SU-DHL-6 (cell line): ENCODE measurements around the gene STIL.

Experiments used
- H2AFZ ChIP-seq: fragments of 200-600 bp; sonication (generic); 2 replicates; pipeline ENCODE4 v1.6.1; 2014; ENCODE audit warnings: low read depth, mild to moderate bottlenecking, moderate library complexity, mixed read lengths, antibody characterized with exemption, low read length; ENCODE audit not compliant: severe bottlenecking
- H3F3A ChIP-seq: fragments of 200-600 bp; shearing (Covaris generic); 2 replicates; pipeline ENCODE4 v1.6.0; 2016; ENCODE audit warnings: antibody characterized with exemption, mild to moderate bottlenecking; ENCODE audit not compliant: insufficient read depth
- H3K27ac ChIP-seq: fragments of 200-600 bp; sonication (generic); 2 replicates; pipeline ENCODE4 v1.5.1; 2016; ENCODE audit warnings: low read depth, mild to moderate bottlenecking, low read length, moderate library complexity, mixed read lengths
- H3K27me3 ChIP-seq: fragments of 200-600 bp; sonication (generic), shearing (Covaris generic); 2 replicates; pipeline ENCODE4 v1.6.0; 2014; ENCODE audit warnings: mild to moderate bottlenecking, low read length
- H3K36me3 ChIP-seq: fragments of 200-600 bp; sonication (generic); 2 replicates; pipeline ENCODE4 v1.6.1; 2014; ENCODE audit warnings: mild to moderate bottlenecking, low read length, mixed read lengths
- H3K4me2 ChIP-seq: fragments of 300-600, 200-600 bp; shearing (Covaris generic), sonication (generic); 2 replicates; pipeline ENCODE4 v1.6.0; 2014; ENCODE audit warnings: low read length, low read depth, mild to moderate bottlenecking; ENCODE audit not compliant: poor library complexity, severe bottlenecking
- H3K4me3 ChIP-seq: fragments of 200-600 bp; sonication (generic); 2 replicates; pipeline ENCODE4 v1.5.1; 2014; ENCODE audit warnings: antibody characterized with exemption, low read length, mild to moderate bottlenecking, mixed read lengths; ENCODE audit not compliant: insufficient read depth, poor library complexity, severe bottlenecking
- H3K79me2 ChIP-seq: fragments of 200-600 bp; sonication (generic); 2 replicates; pipeline ENCODE4 v1.6.1; 2014; ENCODE audit warnings: mild to moderate bottlenecking, low read length, moderate library complexity; ENCODE audit not compliant: insufficient read depth
- H3K9ac ChIP-seq: fragments of 200-600 bp; sonication (generic); 2 replicates; pipeline ENCODE4 v1.7.0; 2014; ENCODE audit warnings: mild to moderate bottlenecking, low read length
- H3K9me2 ChIP-seq: fragments of 200-600 bp; sonication (generic); replicated peaks from 2 replicates; pipeline ENCODE4 v1.6.1; 2014; ENCODE audit warnings: low read length; ENCODE audit not compliant: insufficient read depth
- H3K9me3 ChIP-seq: fragments of 200-600 bp; sonication (generic); 2 replicates; pipeline ENCODE4 v1.6.1; 2014; ENCODE audit warnings: low read length, mixed read lengths; ENCODE audit not compliant: insufficient read depth
- H4K20me1 ChIP-seq: fragments of 200-600 bp; sonication (generic); 2 replicates; pipeline ENCODE4 v1.6.1; 2014; ENCODE audit warnings: low read depth, mild to moderate bottlenecking, antibody characterized with exemption, low read length, moderate library complexity, mixed read lengths
- EZH2phosphoT487 ChIP-seq: fragments of 200-600 bp; sonication (generic), shearing (Covaris generic); conservative IDR thresholded peaks from 2 replicates; pipeline ENCODE4 v1.6.1; 2018; ENCODE audit warnings: mild to moderate bottlenecking, antibody characterized with exemption, low read length, moderate library complexity, mixed read lengths
- TF ChIP-seq, protein P1 (sequence below): fragments of 200-600 bp; sonication (generic); IDR thresholded peaks from one replicate; pipeline ENCODE4 v1.5.1; 2017; ENCODE audit warnings: antibody characterized with exemption, mild to moderate bottlenecking, low read length, moderate library complexity; ENCODE audit not compliant: insufficient read depth, poor library complexity, severe bottlenecking

STIL gene

DNA sequence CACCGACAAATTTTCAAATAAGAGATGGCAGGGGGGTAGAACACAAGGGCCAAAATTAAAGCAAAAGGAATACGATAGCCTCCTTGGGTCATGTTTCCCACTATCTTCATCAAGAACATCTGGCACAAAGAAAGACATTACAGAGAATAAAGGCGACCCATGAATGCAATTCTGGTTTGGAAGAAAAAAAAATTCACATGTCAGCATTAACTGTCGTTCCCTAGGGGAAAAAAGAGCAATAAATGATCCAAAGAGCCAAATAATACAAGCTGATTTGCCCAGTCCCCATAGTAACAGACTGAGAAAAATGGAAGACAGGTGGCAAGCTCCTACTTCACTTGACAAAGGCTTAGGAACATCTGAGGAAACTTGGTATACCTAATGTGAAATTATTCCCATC, 4.5 kb downstream of the STIL start:
- no peak overlapping the region for H3K27ac ChIP-seq
- H2AFZ ChIP-seq: no peak overlapping the region
- H3K4me3 ChIP-seq: no peak overlapping the region
- H3K9me3 ChIP-seq: no peaks in the 10 kb centered on the region
- no peak for TF ChIP-seq EZH2phosphoT487
- TF ChIP-seq, protein P1, sequence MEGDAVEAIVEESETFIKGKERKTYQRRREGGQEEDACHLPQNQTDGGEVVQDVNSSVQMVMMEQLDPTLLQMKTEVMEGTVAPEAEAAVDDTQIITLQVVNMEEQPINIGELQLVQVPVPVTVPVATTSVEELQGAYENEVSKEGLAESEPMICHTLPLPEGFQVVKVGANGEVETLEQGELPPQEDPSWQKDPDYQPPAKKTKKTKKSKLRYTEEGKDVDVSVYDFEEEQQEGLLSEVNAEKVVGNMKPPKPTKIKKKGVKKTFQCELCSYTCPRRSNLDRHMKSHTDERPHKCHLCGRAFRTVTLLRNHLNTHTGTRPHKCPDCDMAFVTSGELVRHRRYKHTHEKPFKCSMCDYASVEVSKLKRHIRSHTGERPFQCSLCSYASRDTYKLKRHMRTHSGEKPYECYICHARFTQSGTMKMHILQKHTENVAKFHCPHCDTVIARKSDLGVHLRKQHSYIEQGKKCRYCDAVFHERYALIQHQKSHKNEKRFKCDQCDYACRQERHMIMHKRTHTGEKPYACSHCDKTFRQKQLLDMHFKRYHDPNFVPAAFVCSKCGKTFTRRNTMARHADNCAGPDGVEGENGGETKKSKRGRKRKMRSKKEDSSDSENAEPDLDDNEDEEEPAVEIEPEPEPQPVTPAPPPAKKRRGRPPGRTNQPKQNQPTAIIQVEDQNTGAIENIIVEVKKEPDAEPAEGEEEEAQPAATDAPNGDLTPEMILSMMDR: no peak
- H3F3A ChIP-seq: peaks cover under 1% of the 10 kb centered on the region; the same call in 1 of the 2 replicates
- peaks cover 69% of the 10 kb centered on the region for H3K79me2 ChIP-seq
- no peak overlapping the region for H3K4me2 ChIP-seq
- peaks cover 30% of the 10 kb centered on the region for H3K36me3 ChIP-seq
- peaks cover 9% of the 10 kb centered on the region; the same call in 1 of the 2 replicates for H4K20me1 ChIP-seq
- H3K9me2 ChIP-seq: no peaks in the 10 kb centered on the region
- H3K9ac ChIP-seq: no peak overlapping the region
- H3K27me3 ChIP-seq: no peaks in the 10 kb centered on the region

DNA sequence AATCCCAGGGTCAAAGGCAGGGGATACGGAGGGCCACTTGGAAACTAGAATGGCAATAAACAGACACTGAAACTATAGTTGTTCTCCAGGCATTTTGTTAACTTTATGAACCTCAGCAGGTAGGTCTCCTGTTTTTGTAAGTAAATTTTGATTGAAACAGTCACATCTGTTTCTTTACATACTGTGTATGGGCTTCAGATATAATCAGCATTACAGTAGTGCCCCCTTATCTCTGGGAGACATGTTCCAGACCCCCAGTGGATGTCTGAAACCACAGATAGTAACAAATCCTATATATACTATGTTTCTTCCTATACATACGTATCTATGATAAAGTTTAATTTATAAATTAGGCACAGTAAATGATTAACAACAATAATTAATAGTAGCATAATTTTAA, 11.5 kb downstream of the STIL start:
- H3K4me3 ChIP-seq: no peak overlapping the region
- TF ChIP-seq EZH2phosphoT487: no peak
- TF ChIP-seq, protein P1: no peak
- H3K4me2 ChIP-seq: no peak overlapping the region
- peaks cover 61% of the 10 kb centered on the region for H3K36me3 ChIP-seq
- H3K9me3 ChIP-seq: no peaks in the 10 kb centered on the region
- no peaks in the 10 kb centered on the region for H3K9me2 ChIP-seq
- no peak overlapping the region for H2AFZ ChIP-seq
- H4K20me1 ChIP-seq: no peaks in the 10 kb centered on the region
- H3K9ac ChIP-seq: no peak overlapping the region
- H3K79me2 ChIP-seq: peaks cover 13% of the 10 kb centered on the region
- no peak overlapping the region for H3K27ac ChIP-seq
- no peaks in the 10 kb centered on the region for H3K27me3 ChIP-seq
- no peaks in the 10 kb centered on the region for H3F3A ChIP-seq

DNA sequence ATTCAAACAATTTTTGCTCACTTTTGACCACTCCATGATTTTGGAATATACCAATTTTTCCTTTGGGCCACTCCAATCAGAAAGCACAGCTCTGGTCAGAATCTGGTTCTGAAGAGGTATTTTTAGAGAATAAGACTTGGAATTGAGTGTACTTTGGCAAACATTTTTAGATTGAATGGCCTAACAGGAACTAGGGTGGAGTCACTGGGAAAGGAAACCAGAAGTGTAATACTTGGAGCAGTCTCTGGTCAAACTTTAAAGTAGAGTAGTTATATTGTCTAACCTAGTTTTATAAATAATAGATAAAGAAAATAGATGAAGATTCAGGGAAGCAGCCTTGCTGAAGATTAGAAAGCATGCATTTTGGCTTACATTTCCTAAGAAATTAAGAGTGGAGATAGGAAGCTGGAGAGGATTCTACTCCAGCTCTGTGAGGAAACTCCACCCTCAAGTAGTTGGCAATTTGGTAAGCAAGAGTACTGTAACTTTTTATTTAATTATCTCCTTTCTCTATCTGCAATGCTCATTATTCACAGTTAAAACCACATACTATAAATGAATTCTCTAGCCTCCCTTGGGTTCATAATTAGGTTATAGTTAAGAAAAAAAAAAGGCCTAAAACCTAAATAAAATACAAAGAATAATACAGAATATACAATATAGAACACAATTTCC, 15.8 kb downstream of the STIL start:
- Histone ChIP-seq H3K9me3 (no peaks in the 10 kb centered on the region), H2AFZ (no peak overlapping the region), H4K20me1 (no peaks in the 10 kb centered on the region), H3K27ac (no peak overlapping the region), H3K36me3 (peaks cover 58% of the 10 kb centered on the region), H3K27me3 (no peaks in the 10 kb centered on the region), H3F3A (no peaks in the 10 kb centered on the region), H3K4me3 (no peak overlapping the region), H3K9ac (no peak overlapping the region), H3K4me2 (no peak overlapping the region), H3K9me2 (no peaks in the 10 kb centered on the region), H3K79me2 (no peaks in the 10 kb centered on the region)
- TF ChIP-seq EZH2phosphoT487: no peak
- TF ChIP-seq, protein P1: no peak
